ENCODE measurements around the gene GPC6.

GPC6 gene

GRCh38 chr13:93624311-93624777, 397.7 kb downstream of the GPC6 start:
- DNase-seq: peak; percentile 53

GRCh38 chr13:93625536-93625935, 398.9 kb downstream of the GPC6 start:
- DNase-seq: peak; percentile 57

- peak; percentile 86 for DNase-seq
Observed at GRCh38 chr13:93628136-93628797, 401.7 kb downstream of the GPC6 start.

GRCh38 chr13:93635616-93636032, 409.0 kb downstream of the GPC6 start:
- no peak for DNase-seq

GRCh38 chr13:93637852-93638251, 411.2 kb downstream of the GPC6 start:
- DNase-seq: no peak

GRCh38 chr13:93640452-93640851, 413.8 kb downstream of the GPC6 start:
- no peak for DNase-seq

- no peak for DNase-seq
Observed at GRCh38 chr13:93646245-93646644, 419.6 kb downstream of the GPC6 start.

GRCh38 chr13:93649496-93649895, 422.9 kb downstream of the GPC6 start:
- no peak for DNase-seq

- DNase-seq: no peak
Observed at GRCh38 chr13:93653776-93654175, 427.2 kb downstream of the GPC6 start.

- DNase-seq: no peak
Observed at GRCh38 chr13:93655154-93655553, 428.5 kb downstream of the GPC6 start.

GRCh38 chr13:93660391-93661063, 433.9 kb downstream of the GPC6 start:
- peak; percentile 82 for DNase-seq

GRCh38 chr13:93670866-93671265, 444.3 kb downstream of the GPC6 start:
- DNase-seq: peak; percentile 63

- DNase-seq: no peak
Observed at GRCh38 chr13:93672996-93673395, 446.4 kb downstream of the GPC6 start.

GRCh38 chr13:93673885-93674284, 447.3 kb downstream of the GPC6 start:
- peak; percentile 43 for DNase-seq

- DNase-seq: no peak
Observed at GRCh38 chr13:93674337-93674755, 447.7 kb downstream of the GPC6 start.

- DNase-seq: no peak
Observed at GRCh38 chr13:93680329-93680728, 453.7 kb downstream of the GPC6 start.

GRCh38 chr13:93685900-93686299, 459.3 kb downstream of the GPC6 start:
- DNase-seq: no peak

GRCh38 chr13:93686399-93686798, 459.8 kb downstream of the GPC6 start:
- DNase-seq: no peak

GRCh38 chr13:93687261-93687660, 460.7 kb downstream of the GPC6 start:
- DNase-seq: no peak

GRCh38 chr13:93689333-93689732, 462.7 kb downstream of the GPC6 start:
- DNase-seq: no peak

- no peak for DNase-seq
Observed at GRCh38 chr13:93690139-93690538, 463.5 kb downstream of the GPC6 start.

GRCh38 chr13:93698016-93698613, 471.5 kb downstream of the GPC6 start:
- no peak for DNase-seq

- DNase-seq: peak; percentile 46
Observed at GRCh38 chr13:93700115-93700514, 473.5 kb downstream of the GPC6 start.

Data from NCI-H69 (cell line).